CD4-positive, alpha-beta T cell treated with Interleukin-17A for 1 hour (primary cell): ENCODE data around the gene FCRL5.
A peak's percentile ranks its signal among the peaks of the same experiment; 100 is the strongest.

Experiments used
- DNase-seq: peaks from one replicate; pipeline ENCODE4 v3.0.0-alpha.2; 2020

Gene FCRL5

DNA sequence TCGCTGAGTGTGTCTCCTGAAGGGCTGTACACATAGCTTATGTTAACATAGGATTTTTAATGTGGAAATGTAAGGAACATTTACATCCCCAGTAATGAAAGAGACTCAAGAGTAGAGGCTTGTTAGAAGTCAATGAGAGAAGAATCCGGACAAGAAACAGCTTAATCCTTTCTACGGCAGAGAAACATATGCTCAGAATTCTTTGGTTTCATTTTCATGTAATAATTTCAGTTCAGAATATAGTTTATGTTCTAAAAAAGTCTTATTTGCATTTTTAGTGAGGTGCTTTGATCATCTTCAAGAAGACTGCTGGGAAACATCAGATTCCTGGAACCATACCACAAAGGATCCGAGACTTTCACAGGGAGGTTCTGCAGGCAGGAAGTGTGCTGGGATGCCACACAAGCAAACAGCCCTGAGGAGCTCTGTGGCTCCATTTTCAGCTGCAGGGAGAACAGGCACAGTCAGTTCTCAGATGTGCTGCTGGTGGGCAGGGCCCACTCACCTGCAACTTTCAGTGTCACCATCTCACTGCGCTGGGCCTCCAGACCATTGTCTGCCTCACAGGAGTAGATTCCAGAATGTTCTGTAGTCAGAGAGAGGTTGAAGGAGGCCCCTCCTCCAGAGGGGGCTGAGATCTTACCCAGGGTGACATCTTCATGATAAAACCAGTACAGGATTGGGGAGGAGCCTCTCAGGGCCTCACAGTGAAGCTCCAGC, 28.4 kb downstream of the FCRL5 start:
- no peak for DNase-seq

DNA sequence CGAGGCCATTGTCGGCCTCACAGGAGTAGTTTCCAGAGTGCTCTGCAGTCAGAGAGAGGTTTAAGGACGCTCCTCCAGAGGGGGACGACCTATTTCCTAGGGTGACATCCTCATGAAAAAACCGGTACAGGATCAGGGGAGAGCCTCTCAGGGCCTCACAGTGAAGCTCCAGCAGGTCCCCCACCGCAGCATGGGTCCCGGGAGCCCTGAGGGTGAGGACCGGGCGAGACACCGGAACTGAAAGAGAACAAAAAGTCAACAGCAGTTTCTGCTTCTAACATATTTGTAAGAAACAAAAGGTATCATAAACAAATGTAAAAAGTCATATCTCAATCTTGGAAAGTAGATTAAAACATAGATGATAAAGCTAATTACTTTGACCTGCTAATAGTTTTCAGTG, 31.3 kb downstream of the FCRL5 start:
- DNase-seq = no peak

DNA sequence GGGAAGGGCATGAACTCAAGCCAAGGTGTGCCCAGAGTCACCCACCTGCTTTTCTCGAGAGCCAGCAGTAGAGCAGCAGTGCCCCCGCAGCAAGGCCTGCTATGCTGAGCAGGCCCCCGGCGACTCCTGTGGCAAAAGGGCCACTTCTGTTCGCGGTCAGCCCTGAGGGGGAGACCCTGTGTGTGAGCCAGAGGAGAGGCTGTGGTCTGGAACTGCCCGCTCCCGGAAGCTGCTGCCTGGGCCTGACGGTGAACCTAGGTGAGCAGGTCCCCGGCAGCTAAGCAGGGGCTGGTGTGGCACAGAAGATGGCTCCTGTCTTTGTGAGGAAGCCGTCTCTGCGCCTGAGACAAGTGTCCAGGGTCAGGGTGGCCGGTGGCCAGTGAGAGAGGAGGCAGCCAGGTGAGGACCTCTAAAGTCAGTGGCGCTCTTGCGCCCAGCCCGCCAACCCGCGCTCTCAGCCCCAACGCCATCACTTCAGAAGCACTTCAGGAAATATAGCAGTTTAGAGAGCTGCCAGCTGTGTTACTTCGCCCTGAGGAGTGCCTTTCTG, 31.9 kb downstream of the FCRL5 start:
- DNase-seq = no peak

DNA sequence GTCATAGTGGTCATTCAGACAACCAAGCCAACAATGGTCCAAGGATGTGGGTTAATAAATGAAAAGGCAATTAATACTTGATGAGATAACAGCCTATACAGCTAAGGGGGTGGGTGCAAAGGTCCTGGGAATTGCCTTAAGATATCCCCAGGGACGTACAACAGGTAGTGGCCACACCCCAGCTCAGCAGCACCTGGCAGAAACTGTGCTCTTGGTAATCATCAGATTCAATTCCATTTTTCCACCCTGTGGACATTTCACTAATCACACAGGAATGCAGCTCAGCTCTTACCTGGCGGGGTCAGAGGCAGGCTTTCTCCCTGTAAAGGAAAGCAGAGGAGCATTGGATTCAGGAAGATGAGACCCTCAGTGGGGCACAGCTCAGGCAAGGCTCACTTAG, 32.9 kb downstream of the FCRL5 start:
- no peak for DNase-seq

DNA sequence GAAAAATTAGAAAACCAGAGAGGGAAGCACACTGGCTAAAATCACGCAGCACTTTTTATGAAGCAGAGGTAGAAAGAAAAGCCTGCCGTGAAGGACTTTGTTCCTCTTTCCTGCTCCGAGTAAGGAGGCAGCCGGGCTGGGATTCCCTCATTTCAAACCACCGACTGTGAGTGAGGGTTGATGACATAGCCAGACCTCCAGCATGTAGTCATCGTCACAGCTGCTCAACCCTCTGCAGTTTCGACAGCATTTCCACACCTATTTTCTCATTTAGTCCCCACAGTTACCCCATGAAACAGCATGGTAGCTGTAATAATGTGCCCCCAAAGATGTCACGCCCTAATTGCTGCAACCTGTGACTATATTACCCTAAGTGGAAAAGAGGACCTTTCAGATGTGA, 35.3 kb downstream of the FCRL5 start:
- DNase-seq = no peak

DNA sequence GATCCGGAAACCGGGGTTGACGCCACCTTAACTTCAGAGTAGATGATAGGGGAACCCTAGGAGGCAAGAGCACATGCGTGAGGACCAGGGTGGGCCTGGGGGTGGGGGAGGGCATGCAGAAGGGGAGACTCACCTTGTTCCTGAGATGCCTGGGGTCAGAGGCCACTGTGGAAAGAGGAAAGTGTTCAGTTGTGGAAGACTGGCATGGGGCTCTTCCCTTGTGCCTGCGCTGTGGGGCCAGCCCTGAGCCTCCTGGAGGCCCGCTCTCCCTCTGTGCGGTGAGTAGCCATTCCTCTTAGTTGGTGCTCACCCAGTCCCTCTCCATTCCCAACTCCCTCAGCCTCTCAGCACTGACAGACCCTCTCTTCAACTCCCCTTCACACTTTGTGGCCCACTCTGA, 36.6 kb downstream of the FCRL5 start:
- DNase-seq = no peak

DNA sequence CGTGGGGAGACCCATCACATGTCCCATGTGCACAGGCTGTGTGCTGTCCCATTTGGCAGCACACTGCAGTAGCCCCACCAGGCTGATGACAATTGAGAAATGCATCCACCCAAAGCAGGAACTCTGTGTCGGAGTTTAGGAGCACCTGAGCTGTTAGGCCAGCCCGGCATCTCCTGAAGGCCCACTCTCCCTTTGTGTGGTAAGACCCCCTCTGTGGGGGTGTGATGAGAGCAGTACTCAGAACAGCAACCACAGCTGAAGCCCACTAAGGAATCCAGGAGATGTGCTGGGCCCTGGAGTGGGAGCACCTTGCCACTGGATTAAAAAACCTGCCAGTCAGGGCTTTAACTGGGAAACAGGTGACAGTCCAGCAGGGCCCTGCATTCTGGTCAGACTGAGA, 37.2 kb downstream of the FCRL5 start:
- DNase-seq = no peak

DNA sequence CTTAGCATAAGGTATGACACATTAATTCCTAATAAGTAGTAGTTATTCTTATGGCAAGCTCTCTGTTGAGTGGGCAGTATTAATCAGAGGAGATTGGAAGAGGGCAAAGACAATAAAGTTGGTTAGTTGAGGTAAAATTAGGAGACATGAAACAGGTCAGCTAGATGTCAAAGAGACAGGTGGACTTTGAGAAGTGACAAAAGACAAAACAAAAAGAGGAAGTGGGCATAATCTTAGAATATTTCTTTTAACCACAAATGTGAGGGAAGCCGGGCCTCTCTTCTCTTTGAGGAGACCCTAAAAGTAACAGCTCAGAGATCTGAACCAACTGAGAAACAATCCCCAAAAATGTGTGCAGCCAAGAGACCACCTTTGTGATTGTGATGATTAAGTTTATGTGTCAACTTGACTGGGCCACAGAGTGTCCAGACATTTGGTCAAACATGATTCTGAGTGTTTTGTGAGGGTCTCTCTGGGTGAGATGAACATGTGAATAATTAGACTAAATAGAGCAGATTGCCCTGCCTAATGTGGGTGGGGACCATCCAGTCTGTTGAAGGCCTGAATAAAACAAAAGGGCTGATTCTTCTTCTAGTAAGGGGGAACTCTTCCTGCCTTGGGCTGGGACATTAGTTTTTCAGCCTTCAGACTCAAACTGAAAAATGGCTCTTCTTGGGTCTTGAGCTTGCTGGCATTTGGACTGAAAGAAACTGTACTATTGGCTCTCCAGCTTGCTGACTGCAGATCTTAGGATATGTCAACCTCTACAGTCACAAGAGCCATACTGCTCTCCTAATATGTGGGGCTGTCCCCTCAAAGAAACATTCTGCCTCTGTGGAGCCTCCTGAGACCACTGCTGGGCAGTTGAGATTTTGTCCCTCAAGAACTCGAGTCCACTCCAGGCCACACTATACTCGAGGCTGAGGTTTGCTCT, 40.0 kb downstream of the FCRL5 start:
- DNase-seq = no peak

DNA sequence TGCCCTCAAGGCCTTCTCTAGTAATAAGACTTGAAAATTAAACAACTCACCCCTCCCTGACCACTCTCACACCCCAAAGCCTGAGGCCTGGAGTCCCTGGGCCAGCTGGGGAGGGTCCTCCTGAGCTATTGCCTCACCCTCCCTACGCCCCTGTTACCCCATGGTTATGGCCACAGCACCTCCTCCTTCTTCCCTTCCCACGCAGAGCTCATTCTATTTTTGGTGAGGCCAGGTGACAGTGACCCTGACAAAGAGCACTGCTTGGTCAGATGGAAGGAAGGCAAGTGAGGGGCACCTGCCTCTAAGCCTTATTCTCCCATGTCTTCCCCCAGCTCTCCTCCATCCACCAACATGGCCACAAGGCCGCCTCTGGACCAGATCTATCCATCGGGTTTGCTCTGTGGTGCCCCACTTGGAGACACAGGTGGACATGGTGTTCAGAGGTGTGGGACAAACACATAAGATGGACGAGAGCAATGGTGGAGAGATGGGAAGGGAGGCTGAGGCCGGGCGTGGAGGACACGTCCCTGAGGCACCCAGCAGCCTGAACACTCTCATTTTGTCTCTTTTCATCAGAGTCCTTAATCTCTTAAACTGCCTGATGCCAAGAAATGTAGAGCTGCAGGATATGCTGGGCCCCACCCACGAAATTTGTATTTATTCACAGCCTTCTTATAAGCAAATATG, 42.6 kb downstream of the FCRL5 start:
- no peak for DNase-seq

DNA sequence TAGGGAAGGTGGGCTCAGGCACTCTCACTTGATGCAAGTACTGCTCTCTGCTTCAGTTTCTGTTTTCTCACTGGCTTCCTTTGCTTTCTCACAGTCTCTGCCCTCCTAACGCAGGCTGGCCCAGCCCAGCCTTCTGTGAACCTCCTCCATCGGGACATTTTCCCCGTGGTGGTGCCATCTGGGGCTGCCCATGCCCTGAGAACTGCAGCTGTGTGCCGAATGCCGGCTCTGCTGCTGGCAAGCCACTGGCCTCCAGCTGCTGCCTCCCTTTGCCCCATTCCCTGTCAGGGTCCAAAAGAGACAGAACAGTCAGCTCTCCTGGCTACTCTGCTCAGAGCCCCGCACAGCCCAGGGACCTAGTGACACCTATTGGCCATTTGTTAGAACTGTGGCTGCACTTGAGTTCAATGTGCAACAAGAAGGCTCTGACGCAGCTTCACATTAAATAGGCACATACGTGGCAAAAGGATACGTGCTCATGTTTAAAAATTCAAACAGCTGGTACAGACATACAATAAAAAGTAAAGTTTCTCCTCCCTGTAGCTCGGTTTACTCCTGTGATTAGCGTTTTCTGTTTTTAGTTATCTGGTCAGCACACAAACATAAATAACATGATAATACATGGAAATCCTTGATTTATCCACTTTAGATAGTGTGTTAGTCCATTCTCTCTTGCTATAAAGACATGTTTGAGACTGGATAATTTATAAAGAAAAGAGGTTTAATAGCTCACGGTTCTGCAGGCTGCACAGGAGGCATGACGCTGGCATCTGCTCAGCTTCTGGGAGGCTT, 46.6 kb downstream of the FCRL5 start:
- peak; percentile 21 for DNase-seq

DNA sequence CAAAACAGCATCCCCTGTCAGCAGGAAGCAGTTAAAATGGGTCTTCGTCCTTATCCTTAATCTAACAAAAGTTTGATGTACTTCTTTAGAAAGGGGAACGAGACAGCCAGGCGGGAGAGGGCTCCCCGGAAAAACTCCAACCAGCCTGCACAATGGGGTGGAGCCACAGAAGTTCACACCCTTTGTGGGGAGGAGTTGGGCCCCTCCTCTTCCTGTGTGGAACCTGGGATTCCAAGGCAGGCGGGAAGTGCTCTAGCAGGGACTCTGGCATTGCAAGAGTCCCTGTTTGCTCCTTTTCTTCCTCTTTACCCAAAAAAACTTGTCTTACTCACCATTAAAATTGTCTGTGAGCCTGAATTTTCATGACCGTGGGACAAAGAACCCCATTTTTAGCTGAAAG, 47.7 kb downstream of the FCRL5 start:
- no peak for DNase-seq

DNA sequence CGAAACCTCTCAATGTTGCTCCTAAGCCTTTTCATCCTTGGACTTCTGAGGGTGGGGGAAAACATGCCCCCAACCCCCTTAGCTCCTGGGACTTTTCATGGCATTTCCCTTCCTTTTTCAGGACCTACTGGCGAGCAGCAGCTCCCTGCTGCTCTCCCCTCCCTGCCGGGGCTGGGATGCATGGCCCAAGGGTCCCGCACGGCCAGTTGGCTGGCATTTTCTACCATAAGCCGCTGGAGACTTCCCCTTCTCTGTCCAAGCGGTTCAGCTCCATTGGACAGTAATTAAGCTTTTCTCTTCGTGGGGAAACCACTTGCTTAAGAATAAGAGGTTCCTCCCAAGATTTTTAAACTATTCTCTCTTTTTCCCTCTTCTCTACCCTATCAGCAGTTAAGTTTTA, 52.8 kb downstream of the FCRL5 start:
- no peak for DNase-seq

DNA sequence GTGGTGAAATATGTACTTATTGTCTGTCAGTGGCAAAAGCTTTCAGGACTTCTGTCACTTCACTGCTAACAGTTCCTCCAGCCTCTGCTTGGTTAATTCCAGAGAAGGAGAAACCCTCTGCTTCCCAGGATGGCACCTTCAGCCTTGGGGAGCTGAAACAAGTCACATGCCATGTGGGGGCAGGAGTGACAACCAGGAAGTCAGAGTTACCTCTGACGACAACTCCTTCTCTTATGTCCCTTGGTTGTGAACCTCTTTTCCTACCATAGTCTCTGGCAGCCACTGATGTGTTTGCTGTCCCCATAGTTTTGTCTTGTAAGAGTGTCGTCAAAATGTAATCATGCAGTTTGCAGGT, 53.6 kb downstream of the FCRL5 start:
- no peak for DNase-seq

DNA sequence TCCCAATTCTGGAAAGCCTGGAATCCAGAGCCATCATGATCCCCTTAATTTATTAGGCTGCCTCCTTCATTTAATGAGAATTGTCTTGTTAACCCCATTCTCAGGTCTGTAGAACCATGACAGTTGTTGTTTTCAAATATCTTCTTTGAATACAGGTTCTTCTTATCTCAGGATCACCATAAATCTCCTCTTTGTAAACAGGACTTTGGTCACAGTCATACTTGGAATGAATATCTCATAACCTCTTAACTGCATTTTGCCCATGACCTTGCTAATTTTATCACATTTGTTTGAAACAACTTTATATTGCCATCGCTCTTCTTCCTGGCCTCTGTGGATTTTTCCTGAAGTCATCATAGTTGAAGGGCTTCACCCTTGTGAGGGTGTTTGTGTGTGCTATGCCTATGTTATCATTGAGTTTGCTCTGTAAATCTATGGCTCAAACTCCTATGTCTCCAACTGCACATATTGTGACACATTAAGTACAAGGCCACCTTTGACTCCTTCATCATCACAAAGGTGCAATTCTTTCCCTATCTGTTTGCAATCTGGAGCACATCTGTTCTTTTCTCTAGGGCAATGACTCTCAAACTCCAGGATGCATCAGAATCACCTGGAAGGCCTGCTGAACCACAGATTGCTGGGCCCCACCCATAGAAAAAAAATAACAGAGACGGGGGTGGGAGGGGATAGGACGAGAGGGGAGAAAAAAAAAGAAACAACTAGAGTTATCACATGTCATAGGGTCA, 54.2 kb downstream of the FCRL5 start:
- no peak for DNase-seq

DNA sequence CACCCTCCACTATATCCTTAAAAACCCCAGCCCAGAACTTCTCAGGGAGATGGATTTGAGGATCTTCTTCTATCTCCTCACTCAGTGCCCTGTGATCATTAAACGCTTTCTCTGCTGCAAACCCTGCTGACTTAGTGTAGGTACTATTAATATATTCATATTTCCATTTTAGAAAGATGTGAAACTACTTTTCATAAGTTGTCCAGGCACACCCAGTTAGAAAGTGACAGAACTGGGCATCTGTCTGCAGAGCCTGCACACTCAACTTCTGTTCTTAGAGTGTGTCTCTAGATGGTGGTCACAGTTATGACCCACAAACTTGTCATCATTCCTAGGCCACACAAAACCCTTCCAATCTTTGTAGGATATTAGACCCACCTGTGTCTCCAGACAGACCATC, 55.0 kb downstream of the FCRL5 start:
- no peak for DNase-seq

DNA sequence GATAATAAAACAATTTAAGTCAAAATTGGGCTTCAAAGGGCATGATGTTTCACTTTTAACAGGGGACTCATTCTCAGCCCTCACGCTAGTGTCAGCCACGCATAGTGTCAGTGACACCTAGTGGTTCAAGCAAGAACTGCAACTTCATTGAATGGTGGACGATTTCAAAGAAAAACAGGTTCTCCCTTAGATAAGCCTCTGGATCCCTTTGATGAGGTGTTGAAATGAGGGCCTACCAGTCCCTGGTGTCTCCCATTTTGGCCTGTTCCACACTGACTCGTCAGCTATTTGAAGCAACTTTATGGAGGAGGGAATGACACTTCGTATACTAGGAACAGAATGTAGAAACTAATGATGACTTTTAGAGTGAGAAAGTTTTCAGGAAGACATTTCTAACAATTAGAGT, 56.2 kb downstream of the FCRL5 start:
- peak; percentile 53 for DNase-seq

DNA sequence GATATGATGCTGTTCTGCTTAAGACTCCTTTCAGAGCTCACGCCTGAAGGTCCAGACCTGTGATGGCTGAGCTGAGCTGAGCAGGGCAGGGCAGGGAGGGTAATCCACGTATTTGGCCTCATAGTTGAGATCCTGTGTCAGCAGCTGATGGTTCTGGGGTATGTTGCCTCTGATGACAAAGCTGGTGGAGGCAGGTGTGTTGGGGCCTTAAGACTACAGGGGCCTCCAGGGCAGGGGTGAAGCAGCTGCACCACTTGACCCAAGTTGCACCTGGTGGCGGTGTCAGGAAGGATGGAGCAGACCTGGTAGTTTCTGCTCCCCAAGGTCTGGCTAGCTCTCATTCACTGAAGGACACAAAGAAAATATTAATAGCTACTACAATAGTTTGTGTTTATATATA, 57.0 kb downstream of the FCRL5 start:
- DNase-seq = no peak

DNA sequence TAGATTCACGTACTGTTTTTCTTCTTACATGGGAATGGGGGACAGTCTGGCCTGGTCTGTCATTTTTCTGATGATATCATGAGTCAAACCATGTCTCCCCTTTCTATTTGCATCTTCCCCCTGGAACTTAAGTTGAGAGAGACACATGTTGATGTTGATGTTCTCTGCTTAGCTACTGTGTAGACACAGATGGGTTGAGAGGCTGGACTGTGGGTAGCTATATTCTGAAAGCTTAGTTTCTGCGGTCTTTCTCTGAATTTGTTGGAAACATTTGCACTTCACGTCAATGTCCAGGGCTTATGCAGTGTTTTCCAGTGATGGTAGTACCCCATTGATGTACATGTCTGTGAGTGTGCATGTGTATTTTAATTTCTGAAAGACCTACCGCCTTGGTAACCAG, 58.2 kb downstream of the FCRL5 start:
- DNase-seq = no peak

DNA sequence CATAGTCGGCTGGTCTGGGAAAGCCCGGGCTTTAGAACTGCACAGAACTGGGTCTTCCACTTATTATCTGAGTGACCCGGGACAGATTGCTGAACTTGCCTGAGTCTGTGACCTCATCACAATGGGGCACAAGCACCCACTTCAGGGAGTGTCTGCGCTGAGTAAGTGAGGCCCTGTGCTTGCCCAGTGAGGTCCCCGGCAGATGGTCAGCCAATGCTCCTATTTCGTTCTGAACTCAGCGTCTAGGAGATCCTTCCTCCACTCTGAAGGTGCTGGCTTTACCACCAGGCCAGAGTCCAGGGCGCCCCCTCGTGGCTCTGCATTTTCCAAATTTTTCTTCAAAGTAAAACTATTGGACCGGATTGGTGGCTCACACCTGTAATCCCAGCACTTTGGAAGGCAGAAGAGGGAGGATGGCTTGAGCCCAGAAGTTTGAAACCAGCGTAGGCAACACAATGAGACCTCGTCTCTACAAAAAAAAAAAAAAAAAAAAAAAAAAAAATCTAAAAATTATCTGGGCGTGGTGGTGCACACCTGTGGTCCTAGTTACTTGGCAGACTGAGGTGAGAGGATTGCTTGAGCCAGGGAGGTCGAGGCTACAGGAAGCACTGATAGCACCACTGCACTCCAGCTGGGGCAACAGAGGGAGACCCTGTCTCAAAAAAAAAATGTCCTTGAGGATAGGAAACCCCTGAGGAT, 61.7 kb downstream of the FCRL5 start:
- DNase-seq = peak; percentile 45

DNA sequence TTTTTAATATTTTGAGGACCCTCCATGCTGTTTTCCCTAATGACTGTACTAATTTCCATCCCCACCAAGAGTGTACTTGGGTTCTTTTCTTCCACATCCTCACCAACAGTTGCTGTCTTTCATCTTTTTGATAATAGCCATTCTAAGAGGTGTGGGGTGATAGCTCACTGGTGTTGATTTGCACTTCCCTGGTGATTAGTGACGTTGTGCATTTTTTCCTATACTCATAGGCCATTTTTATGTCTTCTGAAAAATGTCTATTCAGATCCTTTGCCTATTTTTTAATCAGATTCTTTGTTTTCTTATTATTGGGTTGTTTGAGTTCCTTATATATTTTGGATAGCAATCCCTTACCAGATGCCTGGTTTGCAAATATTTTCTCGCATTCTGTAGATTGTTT, 64.2 kb downstream of the FCRL5 start:
- DNase-seq = no peak

DNA sequence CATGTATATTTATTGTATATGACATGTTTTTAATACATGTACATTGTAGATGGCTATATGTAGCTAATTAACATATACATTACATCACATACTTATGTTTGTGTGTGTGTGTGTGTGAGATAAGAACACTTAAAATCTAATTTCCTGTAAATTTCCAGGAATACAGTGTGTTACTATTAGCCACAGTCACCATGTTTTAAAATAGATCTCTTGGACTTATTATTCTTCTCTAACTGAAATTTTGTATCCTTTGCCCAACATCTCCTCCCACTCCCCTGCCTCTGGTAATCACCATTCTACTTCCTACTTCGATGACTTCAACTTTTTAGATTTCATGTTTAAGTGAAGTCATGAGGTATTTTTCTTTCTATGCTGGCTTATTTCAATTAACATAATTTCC, 64.8 kb downstream of the FCRL5 start:
- DNase-seq = no peak
